Mesendoderm (in vitro differentiated cells): ENCODE results near the gene TVP23A.
"Not testable (repeated sequence)": the region's sequence is repeated elsewhere in the genome, so short reads cannot be mapped to it uniquely, and the experiment has no call there.

ENCODE experiments used
- DNase-seq: peaks from one replicate; pipeline ENCODE4 v3.0.0; 2013
- H2AK5ac ChIP-seq: 2 replicates; pipeline ENCODE4 v1.6.1; 2013; ENCODE audit warnings: low read length, inconsistent platforms
- H2BK120ac ChIP-seq: 2 replicates; pipeline ENCODE4 v1.6.1; 2013; ENCODE audit warnings: low read depth, mild to moderate bottlenecking, low read length, moderate library complexity, mixed read lengths
- H2BK15ac ChIP-seq: replicated peaks from 2 replicates; pipeline ENCODE4 v1.6.1; 2013; ENCODE audit warnings: low read depth, mild to moderate bottlenecking, moderate library complexity
- H2BK5ac ChIP-seq: 2 replicates; pipeline ENCODE4 v1.6.1; 2013; ENCODE audit warnings: low read length, inconsistent platforms
- H3K18ac ChIP-seq: 2 replicates; pipeline ENCODE4 v1.6.1; 2013; ENCODE audit warnings: mild to moderate bottlenecking, low read length, mixed read lengths
- H3K23ac ChIP-seq: one replicate; pipeline ENCODE4 v1.6.1; 2013; ENCODE audit warnings: low read length
- H3K27ac ChIP-seq: 2 replicates; pipeline ENCODE4 v1.5.1; 2013; ENCODE audit warnings: low read depth, mild to moderate bottlenecking, inconsistent platforms, low read length, moderate library complexity
- H3K27me3 ChIP-seq: 2 replicates; pipeline ENCODE4 v1.6.1; 2013; ENCODE audit warnings: low read length, control low read depth, mild to moderate bottlenecking, inconsistent platforms; ENCODE audit not compliant: insufficient read depth, poor library complexity
- H3K36me3 ChIP-seq: 2 replicates; pipeline ENCODE4 v1.6.1; 2013; ENCODE audit warnings: low read length, inconsistent platforms; ENCODE audit not compliant: control insufficient read depth, insufficient read depth
- H3K4ac ChIP-seq: one replicate; pipeline ENCODE4 v1.6.1; 2013; ENCODE audit warnings: low read depth, mild to moderate bottlenecking, low read length, moderate library complexity
- H3K4me1 ChIP-seq: 2 replicates; pipeline ENCODE4 v1.6.1; 2013; ENCODE audit warnings: low read depth, low read length, inconsistent platforms; ENCODE audit not compliant: control insufficient read depth
- H3K4me2 ChIP-seq: 2 replicates; pipeline ENCODE4 v1.6.1; 2013; ENCODE audit warnings: low read length
- H3K4me3 ChIP-seq: 2 replicates; pipeline ENCODE4 v1.5.1; 2013; ENCODE audit warnings: mild to moderate bottlenecking, low read length
- H3K56ac ChIP-seq: one replicate; pipeline ENCODE4 v1.6.1; 2013; ENCODE audit warnings: low read length
- H3K79me1 ChIP-seq: 2 replicates; pipeline ENCODE4 v1.6.1; 2013; ENCODE audit warnings: low read length, inconsistent platforms
- H3K79me2 ChIP-seq: 2 replicates; pipeline ENCODE4 v1.6.1; 2013; ENCODE audit warnings: mild to moderate bottlenecking, low read length; ENCODE audit not compliant: control insufficient read depth, insufficient read depth
- H3K9ac ChIP-seq: 2 replicates; pipeline ENCODE4 v1.6.1; 2013; ENCODE audit warnings: low read length, inconsistent platforms
- H4K5ac ChIP-seq: one replicate; pipeline ENCODE4 v1.6.1; 2013; ENCODE audit warnings: low read length
- H4K8ac ChIP-seq: one replicate; pipeline ENCODE4 v1.6.1; 2013; ENCODE audit warnings: low read depth, mild to moderate bottlenecking, control low read depth, low read length, moderate library complexity
- WGBS: extraction: QIAGEN DNeasy Blood & Tissue Kit; methylation state at CpG from one replicate; pipeline ENCODE4 v1.1.7; 2013; ENCODE audit warnings: low lambda C conversion rate, missing lambda C conversion rate; ENCODE audit not compliant: insufficient coverage; ENCODE audit errors: extremely low coverage; 5-methylcytosine and 5-hydroxymethylcytosine counted together

Gene TVP23A

GRCh38 chr16:10787304-10787703, 31.3 kb downstream of the TVP23A start:
- no peak overlapping the region for H3K18ac ChIP-seq
- no peak overlapping the region for H2AK5ac ChIP-seq
- H3K27ac ChIP-seq = no peak overlapping the region
- no peaks in the 10 kb centered on the region for H3K79me1 ChIP-seq
- no peak overlapping the region for H3K4me3 ChIP-seq
- H3K4me1 ChIP-seq = no peaks in the 10 kb centered on the region
- peak; percentile 29 for DNase-seq
- H4K5ac ChIP-seq = no peak overlapping the region
- H2BK5ac ChIP-seq = no peak overlapping the region
- H3K27me3 ChIP-seq = no peaks in the 10 kb centered on the region
- H3K36me3 ChIP-seq = no peaks in the 10 kb centered on the region
- H3K56ac ChIP-seq = no peak overlapping the region
- no peaks in the 10 kb centered on the region for H3K79me2 ChIP-seq
- no peak overlapping the region for H3K4me2 ChIP-seq
- H2BK15ac ChIP-seq = no peak overlapping the region
- no peak overlapping the region for H3K23ac ChIP-seq
- no peak overlapping the region for H3K4ac ChIP-seq
- no peak overlapping the region for H4K8ac ChIP-seq
- H2BK120ac ChIP-seq = no peak overlapping the region
- WGBS = no CpG with 5 or more reads among the region's 5 CpGs
- no peak overlapping the region for H3K9ac ChIP-seq

GRCh38 chr16:10782628-10783027, 36.0 kb downstream of the TVP23A start:
- no peak overlapping the region for H3K4me3 ChIP-seq
- no peak for DNase-seq
- WGBS = no CpG with 5 or more reads among the region's 2 CpGs

GRCh38 chr16:10780628-10781027, 38.0 kb downstream of the TVP23A start:
- no CpG with 5 or more reads among the region's 4 CpGs for WGBS

More at GRCh38 chr16:10782628-10783027, 36.0 kb downstream of the TVP23A start:
- Histone ChIP-seq H2BK5ac (no peak overlapping the region), H4K5ac (no peak overlapping the region), H3K4me1 (no peaks in the 10 kb centered on the region), H2BK120ac (no peak overlapping the region), H3K4me2 (no peak overlapping the region), H3K4ac (no peak overlapping the region), H2AK5ac (no peak overlapping the region), H3K18ac (no peak overlapping the region), H3K79me2 (no peaks in the 10 kb centered on the region), H3K9ac (no peak overlapping the region), H3K36me3 (no peaks in the 10 kb centered on the region), H3K27me3 (no peaks in the 10 kb centered on the region), H3K23ac (no peak overlapping the region), H3K79me1 (no peaks in the 10 kb centered on the region), H3K27ac (no peak overlapping the region), H3K56ac (no peak overlapping the region), H2BK15ac (no peak overlapping the region), H4K8ac (no peak overlapping the region)

GRCh38 chr16:10779908-10780307, 38.7 kb downstream of the TVP23A start:
- H3K23ac ChIP-seq, H3K9ac ChIP-seq, H3K27ac ChIP-seq, H3K36me3 ChIP-seq, H3K4me1 ChIP-seq, H4K8ac ChIP-seq, H3K4me2 ChIP-seq, H3K4ac ChIP-seq, H2BK120ac ChIP-seq, H4K5ac ChIP-seq, H3K4me3 ChIP-seq, H2BK15ac ChIP-seq, H3K79me2 ChIP-seq, H3K56ac ChIP-seq, H3K18ac ChIP-seq, H3K27me3 ChIP-seq, H3K79me1 ChIP-seq, H2AK5ac ChIP-seq, H2BK5ac ChIP-seq, DNase-seq: not testable (repeated sequence)
- no CpG with 5 or more reads among the region's 6 CpGs for WGBS

More at GRCh38 chr16:10780628-10781027, 38.0 kb downstream of the TVP23A start:
- Histone ChIP-seq H3K9ac (no peak overlapping the region), H4K5ac (no peak overlapping the region), H3K79me1 (no peaks in the 10 kb centered on the region), H3K27me3 (no peaks in the 10 kb centered on the region), H2BK120ac (no peak overlapping the region), H3K4ac (no peak overlapping the region), H3K23ac (no peak overlapping the region), H3K79me2 (no peaks in the 10 kb centered on the region), H4K8ac (no peak overlapping the region), H2BK15ac (no peak overlapping the region), H3K4me3 (no peak overlapping the region), H3K4me1 (no peaks in the 10 kb centered on the region), H3K56ac (no peak overlapping the region), H3K27ac (no peak overlapping the region), H2AK5ac (no peak overlapping the region), H3K4me2 (no peak overlapping the region), H3K36me3 (no peaks in the 10 kb centered on the region), H3K18ac (no peak overlapping the region), H2BK5ac (no peak overlapping the region)
- DNase-seq = no peak

GRCh38 chr16:10777356-10777755, 41.2 kb downstream of the TVP23A start:
- Histone ChIP-seq H3K4me1 (no peaks in the 10 kb centered on the region), H3K79me1 (no peaks in the 10 kb centered on the region), H2BK120ac (no peak overlapping the region), H3K27me3 (no peaks in the 10 kb centered on the region), H4K8ac (no peak overlapping the region), H3K56ac (no peak overlapping the region), H3K18ac (no peak overlapping the region), H3K79me2 (no peaks in the 10 kb centered on the region), H2BK5ac (no peak overlapping the region), H3K23ac (no peak overlapping the region), H3K36me3 (no peaks in the 10 kb centered on the region), H3K4me3 (no peak overlapping the region), H4K5ac (no peak overlapping the region), H2BK15ac (no peak overlapping the region), H3K27ac (no peak overlapping the region), H2AK5ac (no peak overlapping the region), H3K9ac (no peak overlapping the region), H3K4ac (no peak overlapping the region), H3K4me2 (no peak overlapping the region)
- WGBS = no CpG with 5 or more reads among the region's 12 CpGs
- no peak for DNase-seq

GRCh38 chr16:10776923-10777322, 41.7 kb downstream of the TVP23A start:
- H3K4me1 ChIP-seq, H3K36me3 ChIP-seq, H3K27ac ChIP-seq, H3K56ac ChIP-seq, H3K79me1 ChIP-seq, DNase-seq, H3K27me3 ChIP-seq, H2BK120ac ChIP-seq, H3K79me2 ChIP-seq, H3K9ac ChIP-seq, H2AK5ac ChIP-seq, H2BK15ac ChIP-seq, H3K18ac ChIP-seq, H3K4me3 ChIP-seq, H3K4ac ChIP-seq, H3K23ac ChIP-seq, H4K8ac ChIP-seq, H4K5ac ChIP-seq, H2BK5ac ChIP-seq, H3K4me2 ChIP-seq: not testable (repeated sequence)
- no CpG with 5 or more reads among the region's 6 CpGs for WGBS
